IPS-20b (cell line): ENCODE results near the gene EFCAB5.
"Not testable (repeated sequence)": the region's sequence is repeated elsewhere in the genome, so short reads cannot be mapped to it uniquely, and the experiment has no call there.

Experiments
- H3K27ac ChIP-seq: one replicate; pipeline ENCODE4 v1.5.1; 2013; ENCODE audit warnings: low read length
- H3K27me3 ChIP-seq: 2 replicates; pipeline ENCODE4 v1.6.1; 2013; ENCODE audit warnings: mild to moderate bottlenecking, low read length, inconsistent platforms; ENCODE audit not compliant: insufficient read depth
- H3K36me3 ChIP-seq: 2 replicates; pipeline ENCODE4 v1.6.1; 2013; ENCODE audit warnings: low read depth, mild to moderate bottlenecking, inconsistent platforms, low read length, moderate library complexity; ENCODE audit not compliant: insufficient read depth
- H3K4me1 ChIP-seq: 2 replicates; pipeline ENCODE4 v1.6.1; 2013; ENCODE audit warnings: mild to moderate bottlenecking, control low read depth, inconsistent platforms, low read length, moderate library complexity; ENCODE audit not compliant: insufficient read depth
- H3K4me3 ChIP-seq: 2 replicates; pipeline ENCODE4 v1.5.1; 2013; ENCODE audit warnings: mild to moderate bottlenecking, low read length, inconsistent platforms
- H3K9ac ChIP-seq: 2 replicates; pipeline ENCODE4 v1.6.1; 2013; ENCODE audit warnings: low read depth, mild to moderate bottlenecking, inconsistent platforms, low read length, moderate library complexity
- H3K9me3 ChIP-seq: 2 replicates; pipeline ENCODE4 v1.6.1; 2013; ENCODE audit warnings: mild to moderate bottlenecking, low read depth, low read length, inconsistent platforms; ENCODE audit not compliant: insufficient read depth

EFCAB5 gene

DNA sequence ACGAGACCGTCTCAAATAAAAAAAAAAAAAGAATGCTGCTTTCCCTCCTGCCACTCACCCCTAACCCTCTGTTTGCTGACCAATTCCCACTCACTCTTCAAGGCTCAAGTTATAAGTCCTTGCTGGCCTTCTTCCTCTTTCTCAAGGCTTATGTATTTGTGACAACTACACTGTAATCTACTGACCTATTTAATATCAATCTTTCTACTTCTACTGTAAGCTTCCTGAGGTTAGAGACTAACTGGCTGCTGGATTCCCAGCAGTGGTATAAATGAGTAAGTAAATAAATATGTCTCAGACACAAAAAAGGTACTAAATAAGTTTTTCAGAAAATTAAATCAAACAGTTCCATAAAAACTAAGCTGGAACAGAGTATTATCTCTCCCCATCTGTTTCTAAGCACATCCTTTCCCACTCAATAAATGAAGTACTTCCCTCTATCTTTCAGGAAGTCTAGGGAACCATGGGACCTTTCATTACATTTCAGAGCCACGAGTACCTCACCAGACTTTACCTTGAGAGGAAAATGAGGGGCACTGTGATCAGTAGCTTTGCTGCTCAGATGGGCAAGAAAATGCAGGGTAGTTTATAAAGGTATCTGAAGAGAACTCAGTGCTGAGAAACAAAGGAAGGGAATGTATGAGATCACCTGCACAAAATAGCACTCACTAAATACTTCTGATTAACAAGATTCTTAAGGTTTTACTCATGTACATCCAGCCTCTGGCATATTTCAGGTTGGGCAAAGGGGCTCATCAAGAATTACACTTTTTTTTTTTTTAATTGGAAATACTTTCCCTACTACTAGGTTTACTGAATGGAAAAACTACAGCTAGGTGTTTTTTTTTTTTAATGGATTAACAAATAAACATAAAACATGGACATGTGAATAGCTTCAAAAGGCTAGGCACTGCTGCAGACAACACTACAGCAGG, 22.2 kb upstream of the EFCAB5 start:
- Histone ChIP-seq H3K4me1 (no peaks in the 10 kb centered on the region), H3K9me3 (no peaks in the 10 kb centered on the region), H3K27me3 (no peaks in the 10 kb centered on the region), H3K4me3 (no peak overlapping the region), H3K36me3 (no peaks in the 10 kb centered on the region), H3K27ac (no peak overlapping the region), H3K9ac (no peak overlapping the region)

DNA sequence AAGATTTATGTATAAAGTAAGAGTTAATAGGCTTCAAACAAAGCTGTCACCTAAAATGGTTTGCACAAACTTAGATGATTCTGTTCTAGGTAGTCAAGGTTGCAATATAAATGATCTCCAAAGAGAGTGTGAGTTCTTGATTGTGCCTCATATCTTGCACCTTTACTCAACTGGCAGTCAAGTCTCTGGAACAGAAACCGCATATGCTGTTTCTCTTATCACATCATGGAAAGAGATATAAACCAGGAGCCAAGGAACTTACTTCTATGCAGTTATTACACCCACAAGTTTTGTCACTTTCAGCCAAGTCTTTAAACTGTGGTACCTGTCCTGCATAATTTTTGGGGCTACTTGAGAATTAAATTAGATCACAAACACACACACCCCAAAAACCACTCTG, 16.6 kb upstream of the EFCAB5 start:
- Histone ChIP-seq H3K9me3 (no peaks in the 10 kb centered on the region), H3K27ac (no peak overlapping the region), H3K4me3 (no peak overlapping the region), H3K9ac (no peak overlapping the region), H3K27me3 (no peaks in the 10 kb centered on the region), H3K4me1 (peaks cover 3% of the 10 kb centered on the region), H3K36me3 (no peaks in the 10 kb centered on the region)

DNA sequence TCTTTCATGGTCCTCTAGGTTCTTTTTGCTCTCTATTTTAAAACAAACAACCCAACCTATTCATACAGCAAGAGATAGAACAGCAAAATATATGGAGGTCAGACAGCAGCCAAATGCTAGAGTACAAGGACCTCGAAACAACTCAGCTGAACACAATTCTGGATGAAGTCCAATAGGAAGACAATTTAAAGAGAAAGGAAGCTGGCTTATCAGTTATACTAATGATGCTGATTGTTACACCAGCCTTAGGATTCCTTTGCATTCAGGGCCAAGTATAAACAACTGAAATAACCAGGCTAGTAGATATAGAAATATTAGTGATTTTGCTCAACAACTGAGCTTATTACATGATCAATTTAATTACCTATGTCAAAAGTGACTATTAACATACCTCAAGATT, 13.9 kb upstream of the EFCAB5 start:
- Histone ChIP-seq H3K36me3 (no peaks in the 10 kb centered on the region), H3K9me3 (no peaks in the 10 kb centered on the region), H3K4me1 (peaks cover 6% of the 10 kb centered on the region), H3K27me3 (no peaks in the 10 kb centered on the region; the same call in 1 of the 2 replicates), H3K27ac (no peak overlapping the region), H3K9ac (no peak overlapping the region), H3K4me3 (no peak overlapping the region)

DNA sequence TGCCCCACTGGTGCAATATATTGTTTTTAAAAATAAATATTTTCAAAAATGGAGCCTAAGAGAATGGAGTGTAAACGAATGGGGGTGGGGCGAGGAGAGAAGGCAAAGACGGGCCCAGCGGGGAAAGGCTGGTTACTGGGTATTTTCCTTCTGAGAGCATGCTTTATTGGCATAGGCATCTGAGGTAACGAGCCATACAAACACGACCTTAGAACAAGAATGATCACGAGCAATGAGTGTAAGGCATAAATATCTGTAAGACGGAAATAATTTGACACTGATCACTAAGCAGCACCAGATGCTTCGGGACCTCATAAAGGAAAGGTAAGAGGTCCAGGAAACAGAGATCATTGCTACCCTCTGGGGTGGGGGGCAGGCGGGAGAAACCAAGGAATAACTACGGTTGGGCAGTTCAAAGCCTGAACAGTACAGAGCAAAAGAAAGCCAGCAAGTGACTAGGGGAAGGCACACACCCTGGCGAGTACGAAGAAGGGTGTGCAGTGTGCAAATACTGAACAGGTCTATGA, 12.4 kb upstream of the EFCAB5 start:
- H3K4me3 ChIP-seq, result peak overlapping the region; percentile 92
- peak overlapping the region; percentile 12 for H3K27ac ChIP-seq
- peaks cover 6% of the 10 kb centered on the region for H3K4me1 ChIP-seq
- no peaks in the 10 kb centered on the region; the same call in 1 of the 2 replicates for H3K27me3 ChIP-seq
- H3K36me3 ChIP-seq, result no peaks in the 10 kb centered on the region
- peak overlapping the region; percentile 81 for H3K9ac ChIP-seq
- H3K9me3 ChIP-seq, result no peaks in the 10 kb centered on the region

DNA sequence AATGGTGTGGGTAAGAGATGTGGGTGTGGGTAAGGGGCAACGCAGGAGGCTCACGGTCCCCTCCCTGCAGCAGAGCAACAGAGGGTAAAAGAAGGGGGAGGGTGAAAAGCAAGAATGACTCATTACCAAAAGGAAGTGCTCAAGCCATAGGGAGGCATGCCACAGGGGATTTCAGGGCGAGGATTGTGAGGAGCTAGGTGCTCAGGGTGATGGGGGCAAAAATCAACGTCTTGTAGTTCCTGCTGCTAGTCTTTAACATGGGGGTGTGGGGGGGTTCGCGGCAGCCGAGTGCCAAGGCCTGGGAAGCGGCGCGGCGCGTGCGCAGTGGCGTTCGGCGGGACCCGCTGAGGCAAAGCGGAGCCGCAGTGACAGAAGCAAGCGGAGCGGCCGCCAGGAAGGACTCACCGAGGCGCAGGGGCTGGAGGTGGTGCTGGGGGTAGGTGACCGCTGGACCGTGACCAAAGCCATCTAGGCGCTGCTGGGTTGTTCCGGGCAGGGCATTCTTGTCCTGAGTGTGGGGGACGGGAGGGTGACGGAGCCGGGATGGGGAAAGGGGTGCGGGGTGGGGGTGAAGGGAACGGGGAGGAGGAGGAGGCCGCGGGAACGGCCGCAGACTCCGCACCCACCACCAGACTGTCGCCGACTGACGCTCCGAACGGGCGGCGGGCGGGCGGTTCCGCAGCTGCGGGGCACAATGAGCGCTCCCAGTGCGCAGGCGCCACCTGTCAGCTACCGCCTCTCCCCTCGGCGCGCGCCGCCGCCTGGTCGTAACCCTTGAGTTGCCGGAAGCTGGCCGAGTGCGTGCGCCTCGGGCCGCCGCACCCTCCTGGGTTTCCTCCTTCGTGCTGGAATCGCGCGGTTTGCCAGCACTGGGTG, 11.7 kb upstream of the EFCAB5 start, which contains the start of gene SSH2:
SSH2 (minus strand) TSS at position 696 of the 876 bp plus-strand sequence; CDS start at position 468, 228 bp downstream.
- peak within 1 kb of the TSS; percentile 12 for H3K27ac ChIP-seq
- H3K27me3 ChIP-seq, result no peaks in the 10 kb centered on the region; the same call in 1 of the 2 replicates
- H3K9me3 ChIP-seq, result no peaks in the 10 kb centered on the region
- peak within 1 kb of the TSS; percentile 81 for H3K9ac ChIP-seq
- H3K4me3 ChIP-seq, result peak within 1 kb of the TSS; percentile 92
- H3K4me1 ChIP-seq, result peaks cover 6% of the 10 kb centered on the region
- no peaks in the 10 kb centered on the region for H3K36me3 ChIP-seq

DNA sequence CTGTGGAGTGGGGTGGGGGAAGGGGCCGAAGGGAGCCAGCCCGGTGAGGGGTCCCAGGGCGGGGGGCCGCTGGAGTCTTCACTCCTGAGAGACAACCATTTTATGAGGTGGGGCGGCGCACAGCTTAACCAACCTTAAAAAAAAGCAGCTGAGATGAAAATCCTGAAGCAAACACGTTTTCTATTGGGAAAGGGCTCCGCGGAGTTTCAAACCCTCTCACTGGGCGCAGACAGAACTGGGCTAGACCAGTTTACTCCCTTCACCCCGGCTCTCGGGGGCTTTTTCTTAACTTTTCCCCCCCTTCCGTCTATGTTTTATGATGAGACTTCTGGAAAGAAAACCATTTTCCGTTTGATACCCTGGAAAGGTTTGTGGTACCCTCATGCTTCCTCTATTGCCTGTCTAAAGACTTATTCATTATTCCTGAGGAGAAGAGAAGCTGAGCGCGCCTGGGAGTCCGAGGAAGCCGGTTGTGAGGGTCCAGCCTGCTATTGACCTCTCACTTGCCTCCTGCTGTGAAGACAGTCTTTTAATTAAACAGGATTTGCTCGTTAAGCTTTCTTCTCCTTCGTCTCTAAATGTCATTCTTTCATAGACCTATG, 10.9 kb upstream of the EFCAB5 start:
- Histone ChIP-seq H3K9me3 (no peaks in the 10 kb centered on the region), H3K36me3 (no peaks in the 10 kb centered on the region), H3K4me3 (peak overlapping the region; percentile 92), H3K4me1 (peaks cover 6% of the 10 kb centered on the region), H3K27ac (no peak overlapping the region), H3K27me3 (no peaks in the 10 kb centered on the region; the same call in 1 of the 2 replicates), H3K9ac (peak overlapping the region; percentile 35; the same call in 1 of the 2 replicates)

DNA sequence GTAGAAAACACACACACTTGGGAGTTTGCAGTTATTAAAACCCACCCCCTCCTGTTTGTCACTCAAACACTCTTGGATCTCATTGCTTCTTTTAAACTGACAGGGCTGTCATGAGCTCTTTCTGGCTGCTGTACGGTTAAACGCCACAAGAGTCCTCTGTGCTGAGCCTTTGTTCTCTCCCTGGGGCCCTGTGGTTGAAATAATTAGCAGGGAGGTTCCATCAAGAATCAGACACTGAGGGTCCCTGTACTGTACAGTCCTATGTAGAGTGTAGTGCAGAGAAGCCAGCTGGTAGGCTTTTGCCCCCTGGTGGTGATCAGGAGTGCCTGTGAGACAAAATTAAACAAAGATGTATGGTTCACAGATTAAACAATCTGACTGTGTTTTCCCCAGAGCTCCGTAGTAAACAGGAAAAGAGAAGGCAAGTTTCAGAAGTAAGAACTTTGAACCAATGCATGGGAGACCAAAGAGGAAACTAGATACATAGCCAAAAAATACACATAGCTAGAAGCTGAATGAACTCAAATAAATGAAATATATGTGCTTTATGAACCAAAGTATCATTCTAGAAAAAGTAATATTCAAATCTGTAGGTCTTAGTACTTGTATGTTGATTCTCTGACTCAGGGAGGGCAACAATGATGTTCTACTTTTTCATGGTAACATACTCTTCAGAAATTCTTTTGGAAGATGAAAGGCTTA, 10.1 kb upstream of the EFCAB5 start:
- Histone ChIP-seq H3K27ac (no peak overlapping the region), H3K9me3 (no peaks in the 10 kb centered on the region), H3K36me3 (no peaks in the 10 kb centered on the region), H3K4me3 (peak overlapping the region; percentile 92), H3K27me3 (no peaks in the 10 kb centered on the region; the same call in 1 of the 2 replicates), H3K9ac (no peak overlapping the region), H3K4me1 (peaks cover 6% of the 10 kb centered on the region)

DNA sequence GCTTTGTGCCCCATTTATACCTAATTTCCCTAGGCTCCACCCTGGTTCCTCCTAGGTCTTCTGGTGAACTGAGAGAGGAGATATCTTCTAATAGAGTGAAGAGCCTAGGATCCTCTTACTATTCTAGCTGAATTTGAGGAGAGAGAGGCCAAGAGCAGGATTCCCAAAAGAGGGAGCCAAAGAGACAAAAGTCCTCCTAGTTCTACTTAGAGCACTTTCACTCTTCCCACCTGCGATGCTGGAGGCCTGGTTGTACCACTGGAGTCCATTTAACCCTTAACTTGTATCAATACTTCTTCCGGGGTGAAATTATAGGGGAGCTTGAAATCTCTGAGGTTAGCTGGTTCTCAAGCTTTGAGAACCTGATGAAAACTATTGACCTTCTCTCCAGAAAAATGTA, 8.1 kb upstream of the EFCAB5 start:
- H3K27me3 ChIP-seq, result no peaks in the 10 kb centered on the region; the same call in 1 of the 2 replicates
- no peak overlapping the region for H3K4me3 ChIP-seq
- no peak overlapping the region for H3K9ac ChIP-seq
- H3K36me3 ChIP-seq, result no peaks in the 10 kb centered on the region
- peaks cover 6% of the 10 kb centered on the region; the same call in 1 of the 2 replicates for H3K4me1 ChIP-seq
- no peak overlapping the region for H3K27ac ChIP-seq
- no peaks in the 10 kb centered on the region for H3K9me3 ChIP-seq

DNA sequence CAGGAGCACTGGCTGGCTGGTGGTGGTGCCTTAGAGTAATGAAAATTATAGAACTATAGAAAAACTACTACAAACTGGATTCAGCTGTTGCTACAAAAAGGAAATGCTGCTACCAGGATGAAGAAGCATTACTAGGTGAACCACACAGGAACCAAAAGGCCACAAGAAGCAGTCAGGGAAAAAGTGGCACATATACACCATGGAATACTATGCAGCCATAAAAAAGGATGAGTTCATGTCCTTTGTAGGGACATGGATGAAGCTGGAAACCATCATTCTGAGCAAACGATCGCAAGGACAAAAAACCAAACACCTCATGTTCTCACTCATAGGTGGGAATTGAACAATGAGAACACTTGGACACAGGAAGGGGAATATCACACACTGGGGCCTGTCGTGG, 5.5 kb upstream of the EFCAB5 start:
- H3K9ac ChIP-seq, H3K9me3 ChIP-seq, H3K27me3 ChIP-seq, H3K4me1 ChIP-seq, H3K27ac ChIP-seq, H3K36me3 ChIP-seq, H3K4me3 ChIP-seq: not testable (repeated sequence)

DNA sequence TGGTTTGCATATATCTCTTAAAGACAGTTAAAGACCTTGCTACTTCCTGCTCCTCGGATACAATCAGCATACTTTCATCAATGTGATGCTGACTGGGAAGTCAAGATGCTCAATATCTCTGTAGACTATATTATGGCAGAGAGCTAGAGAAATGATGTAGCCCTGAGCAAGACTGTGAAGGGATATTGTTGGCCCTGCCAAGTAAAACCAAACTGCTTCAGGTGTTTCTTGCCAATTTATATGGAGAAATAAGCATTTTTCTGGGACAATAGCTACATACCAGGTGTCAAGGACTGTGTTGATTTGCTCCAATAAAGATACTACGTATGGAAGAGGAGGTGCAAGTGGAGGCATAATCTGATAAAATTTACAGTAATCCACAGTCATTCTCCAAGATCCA, 4.7 kb upstream of the EFCAB5 start:
- H3K27me3 ChIP-seq, result no peaks in the 10 kb centered on the region
- H3K27ac ChIP-seq, result no peak overlapping the region
- H3K9me3 ChIP-seq, result no peaks in the 10 kb centered on the region
- no peaks in the 10 kb centered on the region for H3K4me1 ChIP-seq
- H3K36me3 ChIP-seq, result no peaks in the 10 kb centered on the region
- no peak overlapping the region for H3K4me3 ChIP-seq
- no peak overlapping the region for H3K9ac ChIP-seq

DNA sequence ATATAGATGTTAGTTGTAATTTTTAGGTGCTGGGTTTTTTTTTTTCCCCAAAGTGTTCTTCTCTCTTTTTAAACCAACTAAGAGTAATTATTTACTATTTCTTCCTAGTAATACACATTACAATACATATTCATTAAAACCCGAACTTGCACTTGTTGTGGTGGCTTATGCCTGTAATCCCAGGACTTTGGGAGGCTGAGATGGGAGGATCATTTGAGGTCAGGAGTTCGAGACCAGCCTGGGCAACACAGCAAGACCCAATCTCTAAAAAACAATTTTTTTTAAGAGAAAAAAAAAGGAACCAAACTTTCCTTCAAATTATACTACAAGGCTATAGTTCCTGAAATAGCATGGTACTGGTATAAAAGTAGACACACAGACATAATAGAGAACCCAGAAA, 3.8 kb downstream of the EFCAB5 start:
- no peak overlapping the region for H3K9ac ChIP-seq
- H3K27me3 ChIP-seq, result no peaks in the 10 kb centered on the region
- H3K9me3 ChIP-seq, result no peaks in the 10 kb centered on the region
- H3K4me3 ChIP-seq, result no peak overlapping the region
- H3K27ac ChIP-seq, result no peak overlapping the region
- H3K36me3 ChIP-seq, result no peaks in the 10 kb centered on the region
- no peaks in the 10 kb centered on the region for H3K4me1 ChIP-seq
